ENCODE results near the gene MLPH.

DNA sequence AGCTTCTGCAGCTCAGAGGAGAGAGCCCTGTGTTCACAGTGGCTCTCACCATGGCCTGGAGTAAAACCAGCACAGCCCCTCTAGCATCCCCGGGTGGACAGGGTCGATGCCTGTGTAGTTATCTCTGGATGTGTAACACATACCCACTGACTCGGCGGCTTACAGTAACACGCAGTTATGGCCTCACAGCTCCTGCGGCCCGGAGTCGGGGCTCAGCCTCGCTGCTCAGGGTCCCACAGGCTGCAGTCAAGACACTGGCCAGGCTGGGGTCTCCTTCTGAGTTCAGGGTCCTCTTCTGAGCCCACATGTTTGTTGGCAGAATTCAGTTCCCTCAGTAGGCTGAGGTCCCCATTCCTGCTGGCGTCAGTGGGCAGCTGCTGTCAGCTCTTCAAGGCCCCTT, 106.0 kb downstream of the MLPH start:
- TF ChIP-seq, protein P1, sequence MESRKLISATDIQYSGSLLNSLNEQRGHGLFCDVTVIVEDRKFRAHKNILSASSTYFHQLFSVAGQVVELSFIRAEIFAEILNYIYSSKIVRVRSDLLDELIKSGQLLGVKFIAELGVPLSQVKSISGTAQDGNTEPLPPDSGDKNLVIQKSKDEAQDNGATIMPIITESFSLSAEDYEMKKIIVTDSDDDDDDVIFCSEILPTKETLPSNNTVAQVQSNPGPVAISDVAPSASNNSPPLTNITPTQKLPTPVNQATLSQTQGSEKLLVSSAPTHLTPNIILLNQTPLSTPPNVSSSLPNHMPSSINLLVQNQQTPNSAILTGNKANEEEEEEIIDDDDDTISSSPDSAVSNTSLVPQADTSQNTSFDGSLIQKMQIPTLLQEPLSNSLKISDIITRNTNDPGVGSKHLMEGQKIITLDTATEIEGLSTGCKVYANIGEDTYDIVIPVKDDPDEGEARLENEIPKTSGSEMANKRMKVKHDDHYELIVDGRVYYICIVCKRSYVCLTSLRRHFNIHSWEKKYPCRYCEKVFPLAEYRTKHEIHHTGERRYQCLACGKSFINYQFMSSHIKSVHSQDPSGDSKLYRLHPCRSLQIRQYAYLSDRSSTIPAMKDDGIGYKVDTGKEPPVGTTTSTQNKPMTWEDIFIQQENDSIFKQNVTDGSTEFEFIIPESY (IDR thresholded peaks at IDR 0.05), result no peak
- TF ChIP-seq RAD21 (IDR thresholded peaks at IDR 0.05) (no peak), YY1 (IDR thresholded peaks at IDR 0.05) (no peak), EGR1 (IDR thresholded peaks at IDR 0.05; ENCODE audit: low read depth in 2 of 2) (no peak), GABPA (IDR thresholded peaks at IDR 0.05 in 1 of 2, conservative IDR thresholded peaks at IDR 0.05 in 1 of 2) (no peak), NR2F2 (IDR thresholded peaks at IDR 0.05) (no peak), TAF1 (conservative IDR thresholded peaks at IDR 0.05) (no peak), FOXA1 (IDR thresholded peaks at IDR 0.05) (no peak), SP1 (IDR thresholded peaks at IDR 0.05) (no peak), HNF4G (IDR thresholded peaks at IDR 0.05) (no peak), JUND (IDR thresholded peaks at IDR 0.05) (no peak)
- TF ChIP-seq, protein P2, sequence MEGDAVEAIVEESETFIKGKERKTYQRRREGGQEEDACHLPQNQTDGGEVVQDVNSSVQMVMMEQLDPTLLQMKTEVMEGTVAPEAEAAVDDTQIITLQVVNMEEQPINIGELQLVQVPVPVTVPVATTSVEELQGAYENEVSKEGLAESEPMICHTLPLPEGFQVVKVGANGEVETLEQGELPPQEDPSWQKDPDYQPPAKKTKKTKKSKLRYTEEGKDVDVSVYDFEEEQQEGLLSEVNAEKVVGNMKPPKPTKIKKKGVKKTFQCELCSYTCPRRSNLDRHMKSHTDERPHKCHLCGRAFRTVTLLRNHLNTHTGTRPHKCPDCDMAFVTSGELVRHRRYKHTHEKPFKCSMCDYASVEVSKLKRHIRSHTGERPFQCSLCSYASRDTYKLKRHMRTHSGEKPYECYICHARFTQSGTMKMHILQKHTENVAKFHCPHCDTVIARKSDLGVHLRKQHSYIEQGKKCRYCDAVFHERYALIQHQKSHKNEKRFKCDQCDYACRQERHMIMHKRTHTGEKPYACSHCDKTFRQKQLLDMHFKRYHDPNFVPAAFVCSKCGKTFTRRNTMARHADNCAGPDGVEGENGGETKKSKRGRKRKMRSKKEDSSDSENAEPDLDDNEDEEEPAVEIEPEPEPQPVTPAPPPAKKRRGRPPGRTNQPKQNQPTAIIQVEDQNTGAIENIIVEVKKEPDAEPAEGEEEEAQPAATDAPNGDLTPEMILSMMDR (IDR thresholded peaks at IDR 0.05; ENCODE audit: low read depth, low read length, missing input control), result no peak
- TF ChIP-seq, protein P3, sequence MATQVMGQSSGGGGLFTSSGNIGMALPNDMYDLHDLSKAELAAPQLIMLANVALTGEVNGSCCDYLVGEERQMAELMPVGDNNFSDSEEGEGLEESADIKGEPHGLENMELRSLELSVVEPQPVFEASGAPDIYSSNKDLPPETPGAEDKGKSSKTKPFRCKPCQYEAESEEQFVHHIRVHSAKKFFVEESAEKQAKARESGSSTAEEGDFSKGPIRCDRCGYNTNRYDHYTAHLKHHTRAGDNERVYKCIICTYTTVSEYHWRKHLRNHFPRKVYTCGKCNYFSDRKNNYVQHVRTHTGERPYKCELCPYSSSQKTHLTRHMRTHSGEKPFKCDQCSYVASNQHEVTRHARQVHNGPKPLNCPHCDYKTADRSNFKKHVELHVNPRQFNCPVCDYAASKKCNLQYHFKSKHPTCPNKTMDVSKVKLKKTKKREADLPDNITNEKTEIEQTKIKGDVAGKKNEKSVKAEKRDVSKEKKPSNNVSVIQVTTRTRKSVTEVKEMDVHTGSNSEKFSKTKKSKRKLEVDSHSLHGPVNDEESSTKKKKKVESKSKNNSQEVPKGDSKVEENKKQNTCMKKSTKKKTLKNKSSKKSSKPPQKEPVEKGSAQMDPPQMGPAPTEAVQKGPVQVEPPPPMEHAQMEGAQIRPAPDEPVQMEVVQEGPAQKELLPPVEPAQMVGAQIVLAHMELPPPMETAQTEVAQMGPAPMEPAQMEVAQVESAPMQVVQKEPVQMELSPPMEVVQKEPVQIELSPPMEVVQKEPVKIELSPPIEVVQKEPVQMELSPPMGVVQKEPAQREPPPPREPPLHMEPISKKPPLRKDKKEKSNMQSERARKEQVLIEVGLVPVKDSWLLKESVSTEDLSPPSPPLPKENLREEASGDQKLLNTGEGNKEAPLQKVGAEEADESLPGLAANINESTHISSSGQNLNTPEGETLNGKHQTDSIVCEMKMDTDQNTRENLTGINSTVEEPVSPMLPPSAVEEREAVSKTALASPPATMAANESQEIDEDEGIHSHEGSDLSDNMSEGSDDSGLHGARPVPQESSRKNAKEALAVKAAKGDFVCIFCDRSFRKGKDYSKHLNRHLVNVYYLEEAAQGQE (IDR thresholded peaks at IDR 0.05), result no peak
- TF ChIP-seq, protein P4, sequence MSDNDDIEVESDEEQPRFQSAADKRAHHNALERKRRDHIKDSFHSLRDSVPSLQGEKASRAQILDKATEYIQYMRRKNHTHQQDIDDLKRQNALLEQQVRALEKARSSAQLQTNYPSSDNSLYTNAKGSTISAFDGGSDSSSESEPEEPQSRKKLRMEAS (IDR thresholded peaks at IDR 0.05), result no peak
